ENCODE measurements around the gene RAPSN.
A peak's percentile ranks its signal among the peaks of the same experiment; 100 is the strongest.

RAPSN gene

DNA sequence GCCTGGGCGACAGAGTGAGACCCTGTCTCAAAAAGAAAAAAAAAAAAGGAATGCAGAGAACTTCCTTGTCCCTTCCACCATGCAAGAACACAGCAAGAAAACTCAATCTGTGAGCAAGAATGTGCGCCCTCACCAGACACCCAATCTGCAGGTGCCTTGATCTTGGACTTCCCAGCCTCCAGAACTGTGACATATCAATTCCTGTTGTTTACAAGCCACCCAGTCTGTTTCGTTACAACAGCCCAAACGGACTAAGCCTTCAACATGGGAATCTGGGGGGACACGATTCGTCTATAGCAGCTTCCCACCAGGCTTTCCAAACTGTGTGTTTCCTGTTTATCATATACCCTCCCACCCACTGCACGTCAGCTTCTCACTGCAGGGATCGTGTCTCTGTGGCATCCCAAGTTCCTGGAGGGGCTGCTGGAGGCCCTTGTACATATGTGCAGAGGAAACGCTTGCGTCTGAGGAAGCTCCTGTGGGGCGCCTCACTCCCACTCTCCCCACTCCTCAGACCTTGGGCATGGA, 11.7 kb downstream of the RAPSN start:
- peaks cover 9% of the 10 kb centered on the region for H3K4me1 ChIP-seq (ENCODE audit: insufficient read depth, low read length)
- H3K27me3 ChIP-seq (ENCODE audit: insufficient read depth, low read length): no peaks in the 10 kb centered on the region
- H3K9me3 ChIP-seq (ENCODE audit: low read length): no peaks in the 10 kb centered on the region
- no peak overlapping the region for H3K4me3 ChIP-seq (ENCODE audit: low read length)
- H2AFZ ChIP-seq (ENCODE audit: low read depth, low read length): peak overlapping the region; percentile 39
- H3K36me3 ChIP-seq (ENCODE audit: insufficient read depth, low read length): no peaks in the 10 kb centered on the region

DNA sequence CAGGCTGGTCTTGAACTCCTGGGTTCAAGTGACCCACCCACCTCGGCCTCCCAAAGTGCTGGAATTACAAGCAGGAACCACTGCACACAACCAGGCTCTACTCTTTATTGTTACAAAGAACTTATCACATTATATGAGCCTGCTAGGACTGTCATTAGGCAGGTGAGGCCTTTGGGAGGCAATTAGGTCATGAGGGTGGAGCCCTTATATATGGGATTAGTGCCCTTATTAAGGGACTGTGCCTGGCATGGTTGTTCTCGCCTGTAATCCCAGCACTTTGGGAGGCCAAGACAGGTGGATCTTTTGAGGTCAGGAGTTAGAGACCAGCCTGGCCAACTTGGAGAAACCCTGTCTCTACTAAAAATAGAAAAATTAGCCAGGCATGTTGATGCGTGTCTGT, 12.2 kb downstream of the RAPSN start:
- no peak overlapping the region for H3K4me3 ChIP-seq (ENCODE audit: low read length)
- peaks cover 9% of the 10 kb centered on the region for H3K4me1 ChIP-seq (ENCODE audit: insufficient read depth, low read length)
- H3K36me3 ChIP-seq (ENCODE audit: insufficient read depth, low read length): no peaks in the 10 kb centered on the region
- H3K9me3 ChIP-seq (ENCODE audit: low read length): no peaks in the 10 kb centered on the region
- H2AFZ ChIP-seq (ENCODE audit: low read depth, low read length): no peak overlapping the region
- no peaks in the 10 kb centered on the region for H3K27me3 ChIP-seq (ENCODE audit: insufficient read depth, low read length)

DNA sequence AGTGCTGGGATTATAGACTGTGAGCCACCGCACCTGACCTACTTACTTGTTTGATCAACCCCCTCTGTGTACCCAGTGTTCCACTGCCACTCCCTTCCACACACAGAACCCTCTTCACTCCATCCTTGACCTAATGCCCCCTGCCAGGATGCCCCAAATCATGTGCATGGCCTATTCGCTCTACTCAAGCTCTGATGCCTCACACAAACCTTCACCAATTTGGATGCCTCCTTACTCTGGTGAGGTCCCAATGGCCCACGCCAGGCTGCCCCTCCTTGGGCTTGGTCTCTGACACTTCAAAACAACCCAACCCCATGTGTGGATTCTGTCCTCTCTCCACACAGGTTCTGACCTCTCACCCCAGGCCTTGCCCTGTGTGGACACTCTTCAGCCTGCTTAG, 13.2 kb downstream of the RAPSN start:
- Histone ChIP-seq H3K36me3 (ENCODE audit: insufficient read depth, low read length) (no peaks in the 10 kb centered on the region), H3K4me3 (ENCODE audit: low read length) (no peak overlapping the region), H3K27me3 (ENCODE audit: insufficient read depth, low read length) (no peaks in the 10 kb centered on the region), H3K4me1 (ENCODE audit: insufficient read depth, low read length) (peaks cover 9% of the 10 kb centered on the region), H3K9me3 (ENCODE audit: low read length) (no peaks in the 10 kb centered on the region), H2AFZ (ENCODE audit: low read depth, low read length) (no peak overlapping the region)

DNA sequence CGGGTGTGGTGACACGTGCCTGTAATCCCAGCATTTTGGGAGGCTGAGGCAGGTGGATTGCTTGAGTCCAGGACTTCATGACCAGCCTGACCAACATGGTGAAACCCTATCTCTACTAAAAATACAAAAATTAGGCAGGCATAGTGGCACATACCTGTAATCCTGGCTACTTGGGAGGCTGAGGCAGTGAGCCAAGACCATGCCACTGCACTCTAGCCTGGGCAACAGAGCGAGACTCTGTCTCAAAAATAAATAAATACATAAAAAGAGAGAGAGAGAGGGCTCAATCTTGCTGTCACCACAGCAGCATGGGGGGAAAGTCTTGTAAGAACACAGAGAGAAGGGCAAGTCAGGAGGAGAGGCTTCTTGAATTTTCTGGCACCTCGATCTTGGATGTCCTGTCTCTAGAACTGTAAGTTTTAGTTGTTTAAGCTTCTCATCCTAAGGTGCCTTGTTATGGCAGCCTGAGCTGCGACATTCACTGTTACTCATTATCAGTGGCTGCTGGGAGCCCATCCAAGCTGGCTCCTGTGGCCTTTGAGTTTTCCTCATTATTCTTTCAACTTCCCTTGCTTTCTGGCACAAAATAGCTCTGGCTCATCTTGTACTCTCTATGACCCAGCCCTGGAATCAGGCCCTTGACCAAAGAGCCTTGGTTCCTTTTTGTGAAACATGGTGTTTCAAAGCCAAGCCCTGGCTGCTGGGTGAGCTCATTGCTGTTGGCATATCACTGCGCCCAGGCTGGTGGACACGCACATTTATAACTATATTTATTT, 14.7 kb downstream of the RAPSN start:
- Histone ChIP-seq H2AFZ (ENCODE audit: low read depth, low read length) (no peak overlapping the region), H3K4me1 (ENCODE audit: insufficient read depth, low read length) (peaks cover 9% of the 10 kb centered on the region), H3K4me3 (ENCODE audit: low read length) (no peak overlapping the region), H3K36me3 (ENCODE audit: insufficient read depth, low read length) (no peaks in the 10 kb centered on the region), H3K27me3 (ENCODE audit: insufficient read depth, low read length) (no peaks in the 10 kb centered on the region), H3K9me3 (ENCODE audit: low read length) (no peaks in the 10 kb centered on the region)

DNA sequence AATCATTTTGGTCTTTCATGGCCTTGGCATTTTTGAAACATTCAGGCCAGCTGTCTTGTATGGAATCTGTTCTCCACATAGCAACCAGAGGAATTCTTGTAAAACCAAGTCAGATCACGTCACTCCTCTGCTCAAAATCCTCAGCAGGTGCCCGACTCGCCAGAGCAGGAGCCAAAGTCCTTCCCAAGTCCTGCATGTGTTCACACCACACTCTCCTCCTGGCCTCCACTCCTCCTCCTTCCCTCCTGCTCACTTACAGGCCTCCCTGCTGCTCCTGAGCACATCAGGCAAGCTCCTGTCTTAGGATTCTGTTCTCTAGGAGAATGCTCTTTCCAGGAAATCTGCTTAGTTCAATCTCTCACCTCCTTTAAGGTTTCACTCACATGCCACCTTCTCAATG, 15.8 kb downstream of the RAPSN start:
- Histone ChIP-seq H3K9me3 (ENCODE audit: low read length) (no peaks in the 10 kb centered on the region), H3K27me3 (ENCODE audit: insufficient read depth, low read length) (no peaks in the 10 kb centered on the region), H3K36me3 (ENCODE audit: insufficient read depth, low read length) (no peaks in the 10 kb centered on the region), H3K4me3 (ENCODE audit: low read length) (no peak overlapping the region), H3K4me1 (ENCODE audit: insufficient read depth, low read length) (peaks cover 9% of the 10 kb centered on the region), H2AFZ (ENCODE audit: low read depth, low read length) (no peak overlapping the region)

DNA sequence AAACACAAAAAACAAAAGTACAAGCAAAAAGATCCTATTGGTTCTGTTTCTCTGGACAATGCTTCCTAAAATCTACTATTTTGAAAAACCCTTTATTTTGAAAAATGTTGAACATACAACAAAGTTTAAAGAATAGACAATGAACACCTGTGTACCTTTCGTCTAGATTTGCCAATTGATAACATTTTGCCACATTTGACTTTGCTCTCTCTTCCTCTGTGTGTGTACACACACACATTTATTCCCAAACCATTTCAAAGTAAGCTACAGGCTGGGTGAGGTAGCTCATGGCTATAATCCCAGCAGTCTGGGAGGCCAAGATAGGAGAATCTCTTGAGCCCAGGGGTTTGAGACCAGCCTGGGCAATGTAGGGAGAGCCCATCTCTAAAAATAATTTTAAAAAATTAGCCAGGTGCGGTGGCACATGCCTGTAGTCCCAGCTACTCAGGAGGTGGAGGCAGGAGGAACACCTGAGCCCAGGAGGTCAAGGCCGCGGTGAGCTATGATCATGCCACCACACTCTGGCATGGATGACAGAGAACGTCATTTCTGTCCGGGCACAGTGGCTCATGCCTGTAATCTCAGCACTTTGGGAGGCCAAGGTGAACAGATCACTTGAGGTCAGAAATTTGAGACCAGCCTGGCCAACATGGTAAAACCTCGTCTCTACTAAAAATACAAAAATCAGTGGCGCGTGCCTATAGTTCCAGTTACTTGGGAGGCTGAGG, 17.4 kb downstream of the RAPSN start:
- Histone ChIP-seq H3K27me3 (ENCODE audit: insufficient read depth, low read length) (no peaks in the 10 kb centered on the region), H3K4me1 (ENCODE audit: insufficient read depth, low read length) (peaks cover 4% of the 10 kb centered on the region), H3K36me3 (ENCODE audit: insufficient read depth, low read length) (no peaks in the 10 kb centered on the region), H2AFZ (ENCODE audit: low read depth, low read length) (no peak overlapping the region), H3K9me3 (ENCODE audit: low read length) (no peaks in the 10 kb centered on the region), H3K4me3 (ENCODE audit: low read length) (no peak overlapping the region)

DNA sequence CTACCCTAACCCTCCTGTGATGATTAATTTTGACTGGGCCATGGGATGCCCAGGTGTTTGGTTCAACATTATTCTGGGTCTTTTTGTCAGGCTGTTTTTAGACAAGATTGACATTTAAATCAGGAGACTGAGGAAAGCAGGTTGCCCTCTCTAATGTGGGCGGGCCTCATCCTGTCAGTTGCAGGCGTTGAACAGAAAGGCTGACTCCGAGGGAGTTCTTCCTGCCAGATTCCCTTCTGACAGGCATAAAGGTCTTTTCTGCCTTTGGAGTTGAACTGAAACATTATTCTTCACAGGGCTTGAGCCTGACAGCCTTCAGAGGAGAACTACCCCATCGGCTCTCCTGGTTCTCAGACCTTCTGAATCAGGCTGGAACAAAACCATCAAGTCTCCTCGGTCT, 18.4 kb downstream of the RAPSN start:
- Histone ChIP-seq H3K36me3 (ENCODE audit: insufficient read depth, low read length) (no peaks in the 10 kb centered on the region), H3K4me1 (ENCODE audit: insufficient read depth, low read length) (peaks cover 6% of the 10 kb centered on the region), H3K9me3 (ENCODE audit: low read length) (no peaks in the 10 kb centered on the region), H3K4me3 (ENCODE audit: low read length) (no peak overlapping the region), H2AFZ (ENCODE audit: low read depth, low read length) (no peak overlapping the region), H3K27me3 (ENCODE audit: insufficient read depth, low read length) (no peaks in the 10 kb centered on the region)

DNA sequence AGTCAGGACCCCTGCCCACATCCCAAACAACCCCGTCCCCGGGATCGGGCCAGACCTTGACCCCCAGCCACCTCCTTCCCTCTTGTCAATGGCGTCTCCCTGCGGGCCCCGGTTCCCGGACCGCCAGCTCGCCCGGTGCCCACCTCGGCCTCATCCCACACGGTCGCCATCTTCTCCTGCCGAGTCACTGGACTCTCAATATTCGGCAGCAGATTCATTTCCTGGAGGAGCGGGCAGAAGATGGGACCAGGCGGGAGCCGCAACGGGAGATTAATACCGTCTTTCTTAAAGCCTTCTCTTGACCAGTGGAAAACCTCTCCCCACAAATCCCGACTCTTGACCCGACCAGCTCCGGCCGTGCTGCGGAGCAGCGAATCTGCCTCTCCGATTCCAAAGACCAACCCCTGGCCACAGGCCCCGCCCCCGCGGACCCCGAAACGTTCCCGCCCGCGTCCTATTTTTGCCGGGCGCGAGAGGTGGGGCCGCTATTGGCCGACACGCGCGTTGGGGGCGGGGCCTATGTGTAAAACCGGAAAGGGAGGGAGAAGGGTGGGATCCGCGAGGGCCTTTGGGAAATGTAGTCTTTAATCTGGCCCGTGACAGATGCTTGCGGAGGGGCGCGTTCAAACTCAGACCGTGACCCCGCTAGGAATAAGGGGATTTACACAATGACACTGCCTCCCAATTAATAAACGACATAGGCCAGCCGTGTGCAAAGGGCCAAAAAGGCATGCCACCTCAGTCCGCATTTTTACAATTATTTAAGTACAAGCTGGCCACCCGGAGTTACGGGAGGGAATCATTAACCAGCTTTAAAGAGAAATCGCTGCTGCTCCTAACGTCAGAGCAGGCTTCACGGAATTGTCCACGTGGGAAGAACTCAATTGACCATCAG, 22.6 kb downstream of the RAPSN start, which contains the start of gene PSMC3:
TSS of gene PSMC3 (minus strand) at position 378 of the 895 bp plus-strand sequence. CDS start at position 218, 160 bp downstream.
- Histone ChIP-seq H3K4me1 (ENCODE audit: insufficient read depth, low read length) (peaks cover 11% of the 10 kb centered on the region), H3K27me3 (ENCODE audit: insufficient read depth, low read length) (no peaks in the 10 kb centered on the region), H3K9me3 (ENCODE audit: low read length) (no peaks in the 10 kb centered on the region), H3K36me3 (ENCODE audit: insufficient read depth, low read length) (peaks cover 27% of the 10 kb centered on the region), H3K4me3 (ENCODE audit: low read length) (peak within 1 kb of the TSS; percentile 84), H2AFZ (ENCODE audit: low read depth, low read length) (peak within 1 kb of the TSS; percentile 64)

DNA sequence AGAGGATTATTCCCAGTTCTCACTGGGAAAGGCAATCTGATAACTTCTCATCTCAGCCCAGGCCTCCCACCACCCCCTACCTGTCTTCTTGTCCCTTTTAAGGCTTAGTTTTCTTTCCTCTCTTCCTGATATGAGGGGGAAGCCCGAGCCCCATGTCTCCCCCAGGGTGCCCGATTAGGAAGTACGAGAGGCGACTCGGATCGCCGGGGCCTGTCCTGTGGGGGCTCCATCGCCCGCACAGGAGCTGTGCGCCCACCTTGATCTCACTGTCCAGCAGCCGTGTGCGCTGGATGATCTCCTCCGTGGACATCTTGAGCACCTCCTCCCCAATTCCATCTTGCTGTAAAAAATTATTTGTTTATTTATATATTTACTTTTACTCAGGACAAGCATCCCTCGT, 23.3 kb downstream of the RAPSN start:
- Histone ChIP-seq H2AFZ (ENCODE audit: low read depth, low read length) (peak overlapping the region; percentile 64), H3K36me3 (ENCODE audit: insufficient read depth, low read length) (peaks cover 32% of the 10 kb centered on the region), H3K27me3 (ENCODE audit: insufficient read depth, low read length) (no peaks in the 10 kb centered on the region), H3K4me3 (ENCODE audit: low read length) (peak overlapping the region; percentile 84), H3K4me1 (ENCODE audit: insufficient read depth, low read length) (peaks cover 11% of the 10 kb centered on the region), H3K9me3 (ENCODE audit: low read length) (no peaks in the 10 kb centered on the region)

DNA sequence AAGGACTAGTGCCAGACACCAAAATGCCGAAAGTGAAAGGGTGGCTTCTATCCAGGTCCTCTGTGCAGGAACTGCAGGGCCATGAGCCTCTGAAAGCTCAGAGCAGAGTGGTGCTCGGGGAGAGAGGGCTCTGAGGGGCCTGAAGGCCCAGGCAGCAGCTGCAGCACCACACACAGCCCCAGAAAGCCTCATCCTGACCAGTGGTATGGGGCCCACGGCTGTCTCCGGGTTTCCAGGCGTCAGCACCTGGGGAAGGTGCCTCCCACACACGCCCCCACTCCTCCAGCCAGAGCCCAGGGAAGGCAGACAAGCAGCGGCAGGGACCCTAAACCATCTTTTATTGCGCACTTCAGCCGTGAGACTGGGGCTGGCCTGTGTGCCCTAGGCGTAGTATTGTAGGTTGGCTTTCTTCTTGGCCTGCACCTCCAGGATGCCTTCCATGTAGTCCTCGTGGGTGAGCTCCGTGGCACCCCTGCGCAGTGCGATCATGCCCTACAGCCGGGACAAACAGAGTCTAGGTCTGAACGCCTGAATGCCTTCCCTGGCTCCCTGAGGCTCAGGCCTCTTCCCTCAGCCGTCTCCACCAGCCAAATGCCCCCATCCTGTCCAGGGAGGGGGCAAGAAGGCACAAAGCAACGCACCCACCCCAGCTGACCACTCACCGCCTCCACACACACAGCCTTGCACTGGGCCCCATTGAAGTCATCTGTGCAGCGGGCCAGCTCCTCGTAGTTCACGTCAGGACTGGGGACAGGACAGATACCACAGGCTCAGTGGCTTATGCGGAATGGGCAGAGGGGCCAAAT, 30.3 kb downstream of the RAPSN start:
- Histone ChIP-seq H3K4me1 (ENCODE audit: insufficient read depth, low read length) (no peaks in the 10 kb centered on the region), H3K36me3 (ENCODE audit: insufficient read depth, low read length) (peaks cover 58% of the 10 kb centered on the region), H3K9me3 (ENCODE audit: low read length) (no peaks in the 10 kb centered on the region), H3K27me3 (ENCODE audit: insufficient read depth, low read length) (no peaks in the 10 kb centered on the region), H2AFZ (ENCODE audit: low read depth, low read length) (no peak overlapping the region), H3K4me3 (ENCODE audit: low read length) (no peak overlapping the region)

DNA sequence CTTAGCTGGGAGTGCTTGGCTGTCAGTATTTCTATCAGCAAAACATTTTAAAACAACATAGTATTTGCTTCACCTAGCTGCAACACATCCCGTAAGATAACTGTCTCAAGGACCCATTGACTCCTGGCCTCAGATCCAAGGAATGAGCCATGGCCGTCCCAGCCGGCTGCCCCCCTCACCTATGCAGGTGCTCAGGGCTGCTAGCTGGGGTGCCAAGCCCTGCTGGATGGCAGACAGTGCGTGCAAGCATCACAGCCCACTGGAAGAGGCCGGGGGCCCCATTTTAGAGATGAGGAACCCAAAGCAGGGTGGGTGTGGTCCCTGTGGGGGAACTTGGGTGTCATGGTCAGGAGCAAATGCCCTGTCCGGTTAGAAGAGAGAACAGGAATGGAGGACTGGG, 31.2 kb downstream of the RAPSN start:
- Histone ChIP-seq H3K36me3 (ENCODE audit: insufficient read depth, low read length) (peaks cover 52% of the 10 kb centered on the region), H2AFZ (ENCODE audit: low read depth, low read length) (no peak overlapping the region), H3K4me1 (ENCODE audit: insufficient read depth, low read length) (no peaks in the 10 kb centered on the region), H3K9me3 (ENCODE audit: low read length) (no peaks in the 10 kb centered on the region), H3K4me3 (ENCODE audit: low read length) (no peak overlapping the region), H3K27me3 (ENCODE audit: insufficient read depth, low read length) (no peaks in the 10 kb centered on the region)

DNA sequence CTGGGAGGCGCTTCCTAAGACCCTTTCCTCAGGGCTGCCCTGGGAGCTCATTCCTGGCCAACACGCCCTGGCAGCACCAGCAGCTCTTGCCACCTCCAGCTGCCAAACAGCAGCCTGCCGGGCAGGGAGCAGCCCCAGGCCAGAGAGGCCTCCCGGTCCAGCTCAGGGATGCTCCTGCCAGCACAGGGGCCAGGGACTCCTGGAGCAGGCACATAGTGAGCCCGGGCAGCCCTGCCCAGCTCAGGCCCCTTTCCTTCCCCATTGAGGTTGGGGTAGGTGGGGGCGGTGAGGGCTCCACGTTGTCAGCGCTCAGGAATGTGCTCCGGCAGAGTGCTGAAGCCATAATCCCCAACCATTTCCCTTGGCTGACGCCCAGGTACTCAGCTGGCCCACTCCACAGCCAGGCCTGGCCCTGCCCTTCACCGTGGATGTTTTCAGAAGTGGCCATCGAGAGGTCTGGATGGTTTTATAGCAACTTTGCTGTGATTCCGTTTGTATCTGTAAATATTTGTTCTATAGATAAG, 32.9 kb downstream of the RAPSN start:
- H3K36me3 ChIP-seq (ENCODE audit: insufficient read depth, low read length): peaks cover 47% of the 10 kb centered on the region
- H2AFZ ChIP-seq (ENCODE audit: low read depth, low read length): no peak overlapping the region
- no peaks in the 10 kb centered on the region for H3K27me3 ChIP-seq (ENCODE audit: insufficient read depth, low read length)
- no peak overlapping the region for H3K4me3 ChIP-seq (ENCODE audit: low read length)
- no peaks in the 10 kb centered on the region for H3K9me3 ChIP-seq (ENCODE audit: low read length)
- H3K4me1 ChIP-seq (ENCODE audit: insufficient read depth, low read length): no peaks in the 10 kb centered on the region
